A549 treated with AZD9567 at 1 μM for 4 hours (cell line): Measurements from ENCODE around the gene LRFN5. TPM values are rescaled to one million over a fixed set of nuclear protein-coding genes. Genes with fewer than 3 reads are reported as not detected.

Source experiments
- total RNA-seq: library from RNA; stranded (reverse); fragments of 200-300 nt; extraction: Qiagen RNA extraction; gene quantifications from 5 replicates; pipeline ENCODE4 v1.2.3, GENCODE V29; 2022; ENCODE audit not compliant: insufficient read depth

The LRFN5 gene
- not detected in 5 replicates for total RNA-seq

GRCh38 chr14:41606532-41607303 lies at the start of gene LRFN5:
Gene LRFN5, plus strand, starts transcription at chr14:41606876.

